Right atrium auricular region (tissue), 2 donors: ENCODE results near the gene DTL. TPM values are rescaled to one million over a fixed set of nuclear protein-coding genes. Genes with fewer than 3 reads are reported as not detected.

Experiments used
- DNase-seq: peaks from one replicate; pipeline ENCODE4 v3.0.0-alpha.2; 2019; ENCODE audit warnings: low spot score
- H3K27ac ChIP-seq, 2 donors: fragments of 200-600 bp; sonication (generic); 1 replicate in 1 of 2; 2 replicates in 1 of 2; pipeline ENCODE4 v1.5.1; 2016 to 2019
- H3K27me3 ChIP-seq, 2 donors: fragments of 200-600 bp; sonication (generic); one replicate each; pipeline versions ENCODE4 v1.5.1 to v1.6.0; 2017 to 2019
- H3K36me3 ChIP-seq: fragments of 200-600 bp; sonication (generic); one replicate; pipeline ENCODE4 v1.5.1; 2016
- H3K4me1 ChIP-seq, 2 donors: fragments of 200-600 bp; sonication (generic); one replicate each; pipeline versions ENCODE4 v1.5.1 to v1.6.0; 2017 to 2019
- H3K4me3 ChIP-seq, 2 donors: fragments of 200-600 bp; sonication (generic); 1 replicate in 1 of 2; 2 replicates in 1 of 2; pipeline ENCODE4 v1.5.1; 2017 to 2019; ENCODE audit warnings: mild to moderate bottlenecking in 1 of 2, moderate library complexity in 1 of 2
- H3K9me3 ChIP-seq, 2 donors: fragments of 200-600 bp; sonication (generic); one replicate each; pipeline ENCODE4 v1.5.1; 2019
- CTCF ChIP-seq, 2 donors: fragments of 200-600 bp; sonication (generic); IDR thresholded peaks; one replicate each; pipeline ENCODE4 v1.5.1; 2019; ENCODE audit warnings: antibody characterized with exemption in 2 of 2
- total RNA-seq, 2 donors: library from RNA; depleted of rRNA; stranded (reverse); fragments of >200 nt; gene quantifications; one replicate each; pipeline ENCODE4 v1.1.0, GENCODE V29; 2016

DTL gene
- total RNA-seq, 2 donors from 2014 or later, result 0.08 TPM; not detected in 1

GRCh38 chr1:212133319-212133718, 97.8 kb downstream of the DTL start:
- no peaks in the 10 kb centered on the region for H3K4me1 ChIP-seq
- no peak overlapping the region for H3K4me3 ChIP-seq
- H3K27me3 ChIP-seq, result no peaks in the 10 kb centered on the region
- no peak for DNase-seq
- H3K36me3 ChIP-seq, result no peaks in the 10 kb centered on the region
- no peak for TF ChIP-seq CTCF (IDR thresholded peaks at IDR 0.05)
- no peaks in the 10 kb centered on the region for H3K9me3 ChIP-seq
- no peak overlapping the region for H3K27ac ChIP-seq

- Histone ChIP-seq H3K4me1 (no peaks in the 10 kb centered on the region), H3K9me3 (no peaks in the 10 kb centered on the region), H3K27me3 (no peaks in the 10 kb centered on the region), H3K36me3 (no peaks in the 10 kb centered on the region), H3K27ac (no peak overlapping the region), H3K4me3 (no peak overlapping the region)
- no peak for TF ChIP-seq CTCF (IDR thresholded peaks at IDR 0.05)
- DNase-seq, result no peak
Measured at GRCh38 chr1:212135166-212135565, 99.6 kb downstream of the DTL start.

- Histone ChIP-seq H3K36me3 (no peaks in the 10 kb centered on the region), H3K27ac (no peak overlapping the region)
Measured at GRCh38 chr1:212137854-212138253, 102.3 kb downstream of the DTL start.

GRCh38 chr1:212138457-212138856, 102.9 kb downstream of the DTL start:
- H3K27me3 ChIP-seq, result no peaks in the 10 kb centered on the region
- H3K4me1 ChIP-seq, result no peaks in the 10 kb centered on the region
- H3K27ac ChIP-seq, result no peak overlapping the region
- no peaks in the 10 kb centered on the region for H3K36me3 ChIP-seq
- no peaks in the 10 kb centered on the region for H3K9me3 ChIP-seq
- no peak overlapping the region for H3K4me3 ChIP-seq
- DNase-seq, result no peak
- no peak for TF ChIP-seq CTCF (IDR thresholded peaks at IDR 0.05)

More at GRCh38 chr1:212137854-212138253, 102.3 kb downstream of the DTL start:
- no peak for DNase-seq
- no peak for TF ChIP-seq CTCF (IDR thresholded peaks at IDR 0.05)
- Histone ChIP-seq H3K4me3 (no peak overlapping the region), H3K27me3 (no peaks in the 10 kb centered on the region), H3K9me3 (no peaks in the 10 kb centered on the region), H3K4me1 (no peaks in the 10 kb centered on the region)

- H3K27me3 ChIP-seq, result no peaks in the 10 kb centered on the region
- no peak for TF ChIP-seq CTCF (IDR thresholded peaks at IDR 0.05)
- H3K36me3 ChIP-seq, result no peaks in the 10 kb centered on the region
- no peak for DNase-seq
- no peak overlapping the region for H3K27ac ChIP-seq
- no peaks in the 10 kb centered on the region for H3K4me1 ChIP-seq
- H3K9me3 ChIP-seq, result no peaks in the 10 kb centered on the region
- H3K4me3 ChIP-seq, result no peak overlapping the region
Measured at GRCh38 chr1:212139526-212140135, 104.1 kb downstream of the DTL start.

GRCh38 chr1:212141404-212141803, 105.9 kb downstream of the DTL start:
- Histone ChIP-seq H3K27me3 (no peaks in the 10 kb centered on the region), H3K27ac (no peak overlapping the region), H3K36me3 (no peaks in the 10 kb centered on the region), H3K4me1 (no peaks in the 10 kb centered on the region), H3K4me3 (no peak overlapping the region), H3K9me3 (no peaks in the 10 kb centered on the region)
- DNase-seq, result no peak
- no peak for TF ChIP-seq CTCF (IDR thresholded peaks at IDR 0.05)
